Stimulated activated naive CD8-positive, alpha-beta T cell treated with anti-CD3 and anti-CD28 coated beads, Interleukin-15, amount 100 ng/mL, for 72 hours (primary cell): ENCODE measurements around the gene F12.

Source experiments
- ATAC-seq: fragments of 150-1000 bp; cut with Tn5 transposase; 2 replicates; pipeline ENCODE4 v1.10.0; 2021; ENCODE audit warnings: mild to moderate bottlenecking, moderate library complexity
- DNase-seq, 2 donors: peaks; one replicate each; pipeline ENCODE4 v3.0.0; 2021 to 2022
- H3K27ac Mint-ChIP-seq, 2 donors: one replicate each; pipeline ENCODE4 v1.8.0; 2022; ENCODE audit warnings: mild to moderate bottlenecking in 2 of 2, mixed read lengths in 2 of 2, moderate library complexity in 2 of 2
- H3K27me3 Mint-ChIP-seq: one replicate; pipeline ENCODE4 v1.8.0; 2022; ENCODE audit warnings: mixed read lengths
- H3K4me1 Mint-ChIP-seq: one replicate; pipeline ENCODE4 v1.8.0; 2022; ENCODE audit warnings: mild to moderate bottlenecking, mixed read lengths
- H3K4me3 Mint-ChIP-seq, 2 donors: one replicate each; pipeline ENCODE4 v1.8.0; 2022; ENCODE audit warnings: mild to moderate bottlenecking in 2 of 2, mixed read lengths in 2 of 2, moderate library complexity in 1 of 2
- H3K9me3 Mint-ChIP-seq, 2 donors: one replicate each; pipeline ENCODE4 v1.8.0; 2022; ENCODE audit warnings: mixed read lengths in 2 of 2

Gene F12

DNA sequence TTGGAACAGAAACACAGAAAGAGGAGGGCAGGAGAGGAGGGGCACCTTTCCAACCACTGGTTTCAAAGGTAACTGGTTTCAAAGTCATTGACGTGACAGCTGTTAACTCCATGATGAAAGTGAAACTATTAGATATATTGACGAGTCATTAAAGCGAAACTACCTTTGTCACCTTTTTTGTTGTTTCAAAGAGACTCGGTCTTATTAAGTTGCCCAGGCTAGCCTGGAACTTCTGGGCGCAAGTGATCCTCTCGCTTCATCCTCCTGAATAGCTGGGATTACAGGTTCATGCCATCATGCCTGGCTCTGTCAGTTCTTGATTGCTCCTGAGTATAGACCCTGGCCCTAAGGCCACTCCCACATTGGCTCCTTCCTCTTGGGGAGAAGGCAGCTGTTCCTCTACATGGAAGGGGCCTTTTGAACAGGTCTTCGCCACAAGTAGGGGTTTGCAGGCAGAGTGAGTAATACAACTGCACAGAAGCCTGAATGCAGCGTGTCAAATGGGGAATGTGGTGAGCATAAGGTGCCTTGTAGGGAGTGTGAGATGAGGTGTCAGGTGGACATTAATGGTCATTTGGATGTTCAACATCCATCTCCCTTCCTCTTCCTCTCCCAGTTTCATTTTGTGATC is 3.4 kb upstream of the F12 start:
- Mint-ChIP-seq H3K4me1 (peaks cover 50% of the 10 kb centered on the region), H3K27ac (no peak overlapping the region), H3K4me3 (peak overlapping the region; percentile 54 to 68), H3K9me3 (no peaks in the 10 kb centered on the region), H3K27me3 (no peaks in the 10 kb centered on the region)
- DNase-seq = peak in 1 of 2 donors; percentile 37
- peak; percentile 87 for ATAC-seq

DNA sequence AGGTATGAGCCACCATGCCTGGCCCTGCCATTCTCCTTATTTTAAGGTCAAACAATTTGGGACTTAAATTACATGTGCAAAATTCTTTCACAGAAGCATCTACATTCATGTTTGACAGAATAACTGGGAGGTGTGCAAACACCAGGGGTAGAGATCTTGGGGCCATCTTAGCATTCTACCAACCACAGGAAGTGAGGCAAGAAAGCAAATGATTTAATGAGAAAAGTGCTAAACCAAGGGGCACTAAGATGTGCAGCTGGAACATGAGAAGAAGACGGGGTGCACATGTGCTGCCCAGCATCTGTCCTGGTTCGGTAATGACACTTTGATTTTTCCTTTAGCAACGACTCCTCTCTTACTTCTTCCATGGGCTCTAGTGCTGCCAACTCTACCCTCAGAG is 1.2 kb upstream of the F12 start:
- Mint-ChIP-seq H3K4me3 (no peak overlapping the region), H3K27ac (peak overlapping the region in 1 of 2 donors; percentile 31)

DNA sequence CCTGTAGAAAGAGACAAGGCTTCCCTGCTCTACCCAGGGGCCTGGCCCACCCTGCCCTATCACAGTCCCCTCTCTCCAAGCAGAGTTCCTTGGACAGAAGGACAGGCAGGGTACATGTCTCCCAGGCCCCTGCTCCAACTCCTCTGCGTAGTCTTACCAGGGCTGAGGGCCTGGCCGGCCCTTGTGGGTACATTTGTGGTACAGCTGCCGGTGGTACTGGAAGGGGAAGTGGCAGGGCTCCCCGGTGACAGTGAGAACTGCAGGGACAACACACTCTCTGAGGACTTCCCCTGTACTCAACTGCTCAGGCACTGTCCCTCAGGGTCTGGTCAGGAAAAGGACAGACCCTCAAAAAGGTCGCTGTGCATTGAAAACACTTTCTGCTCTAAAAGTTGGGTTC is 3.6 kb downstream of the F12 start:
- ATAC-seq (no peak), DNase-seq (no peak)
- H3K27me3 Mint-ChIP-seq = peaks cover 28% of the 10 kb centered on the region
- no peak overlapping the region for H3K27ac Mint-ChIP-seq
- H3K9me3 Mint-ChIP-seq = no peaks in the 10 kb centered on the region
- H3K4me3 Mint-ChIP-seq = no peak overlapping the region
- peaks cover 49% of the 10 kb centered on the region for H3K4me1 Mint-ChIP-seq

More for the DNA sequence above, 1.2 kb upstream of the F12 start:
- H3K27me3 Mint-ChIP-seq = no peaks in the 10 kb centered on the region
- peaks cover 57% of the 10 kb centered on the region for H3K4me1 Mint-ChIP-seq
- ATAC-seq = no peak
- DNase-seq = no peak
- H3K9me3 Mint-ChIP-seq = no peaks in the 10 kb centered on the region

DNA sequence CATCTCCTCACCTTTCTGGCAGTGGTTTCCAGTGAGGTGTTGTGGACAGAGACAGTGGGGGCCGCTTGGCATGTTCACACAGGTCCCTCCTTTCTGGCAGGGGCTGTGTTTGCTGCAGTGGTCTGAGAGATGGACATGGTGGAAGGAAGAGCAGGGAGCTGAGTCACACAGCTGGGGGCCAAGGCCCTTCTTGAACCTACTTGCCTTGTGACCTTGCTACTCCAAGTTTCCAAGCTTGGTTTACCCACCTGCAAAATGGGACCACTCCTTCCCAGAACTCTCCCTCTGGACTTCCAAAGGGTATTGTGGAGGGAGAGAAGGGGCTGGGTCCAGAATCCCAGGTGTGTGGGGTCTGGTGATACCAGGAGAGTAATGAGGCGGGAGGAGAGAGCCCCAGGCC is 4.1 kb downstream of the F12 start:
- H3K4me1 Mint-ChIP-seq = peaks cover 44% of the 10 kb centered on the region

DNA sequence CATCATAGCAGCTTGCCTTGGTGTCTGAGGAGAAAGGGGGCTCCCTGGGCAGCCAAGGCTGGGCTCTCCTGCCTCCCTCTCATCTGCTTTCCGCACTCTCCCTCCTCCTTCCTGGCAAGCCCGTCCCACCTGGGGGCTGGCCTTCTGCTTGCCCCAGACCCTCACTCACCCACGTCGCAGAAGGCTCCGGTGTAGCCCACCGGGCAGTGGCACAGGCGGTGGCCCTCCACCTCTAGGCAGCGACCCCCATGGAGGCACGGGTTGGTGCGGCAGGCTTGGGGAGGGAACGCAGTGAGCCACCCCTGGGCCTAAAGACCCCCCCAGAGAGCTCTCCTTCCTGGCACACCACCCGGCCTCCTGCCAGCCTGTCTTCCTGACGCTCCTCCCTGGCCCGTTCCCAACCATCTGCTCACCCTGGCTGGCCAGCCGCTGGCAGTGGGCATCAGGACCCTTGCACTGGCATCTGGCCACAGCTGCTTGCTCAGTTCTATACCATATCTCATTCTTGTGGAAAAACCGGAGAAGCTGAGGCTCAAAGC is 4.7 kb downstream of the F12 start:
- Mint-ChIP-seq H3K4me1 (peaks cover 43% of the 10 kb centered on the region), H3K9me3 (no peaks in the 10 kb centered on the region), H3K27me3 (peaks cover 28% of the 10 kb centered on the region), H3K27ac (peak overlapping the region in 1 of 2 donors; percentile 65), H3K4me3 (peak overlapping the region; percentile 89 to 93)
- DNase-seq = no peak
- no peak for ATAC-seq

More for the DNA sequence above, 4.1 kb downstream of the F12 start:
- Mint-ChIP-seq H3K4me3 (peak overlapping the region; percentile 89 to 93), H3K27ac (peak overlapping the region in 1 of 2 donors; percentile 12), H3K27me3 (peaks cover 28% of the 10 kb centered on the region), H3K9me3 (no peaks in the 10 kb centered on the region)
- DNase-seq = no peak
- no peak for ATAC-seq

DNA sequence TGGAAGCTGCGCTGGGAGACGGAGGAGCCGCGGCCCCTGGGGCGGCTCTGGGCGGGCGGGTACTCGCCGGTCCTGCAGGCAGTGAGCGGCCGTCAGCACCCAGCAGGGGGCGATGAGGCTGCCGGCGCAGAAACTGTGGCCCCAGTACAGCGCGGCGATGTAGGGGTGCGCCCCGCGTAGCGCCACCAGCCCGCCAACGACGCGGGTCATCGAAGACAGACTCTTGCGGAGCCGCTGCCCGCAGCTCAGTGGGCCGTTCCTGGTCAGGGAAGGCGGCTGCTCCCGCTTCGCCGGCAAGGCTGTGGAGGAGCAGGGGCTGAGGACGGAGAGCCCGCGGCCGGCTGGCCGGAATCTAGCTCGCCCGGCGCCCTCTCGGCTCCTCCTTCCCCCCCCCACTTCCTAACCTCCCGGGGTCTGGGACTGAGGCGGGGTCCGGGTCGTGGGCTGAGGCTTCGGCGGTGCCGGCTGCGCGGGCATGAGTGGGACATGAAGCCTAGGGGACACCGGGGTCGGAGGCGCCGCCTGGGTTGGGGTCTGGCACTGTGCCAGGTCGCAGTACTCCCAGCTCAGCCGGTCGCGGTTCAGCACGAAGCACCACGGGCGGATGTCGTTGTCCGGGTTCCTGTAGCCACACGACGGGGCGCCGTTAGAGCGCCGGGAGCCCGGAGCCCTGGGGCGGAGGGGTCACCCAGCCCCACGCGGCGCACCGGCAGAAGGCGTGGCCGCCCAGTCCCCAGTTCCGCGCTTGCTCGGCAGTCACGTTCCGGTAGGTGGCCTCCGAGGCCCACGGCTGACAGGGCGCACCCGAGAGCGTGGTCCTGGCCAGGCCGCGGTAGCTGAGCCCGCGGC is 5.3 kb downstream of the F12 start:
- Mint-ChIP-seq H3K9me3 (no peaks in the 10 kb centered on the region), H3K4me1 (peaks cover 43% of the 10 kb centered on the region), H3K27me3 (peaks cover 28% of the 10 kb centered on the region), H3K4me3 (peak overlapping the region; percentile 89 to 93), H3K27ac (peak overlapping the region; percentile 40 to 54)
- peak; percentile 90 for DNase-seq
- ATAC-seq = peak; percentile 93

DNA sequence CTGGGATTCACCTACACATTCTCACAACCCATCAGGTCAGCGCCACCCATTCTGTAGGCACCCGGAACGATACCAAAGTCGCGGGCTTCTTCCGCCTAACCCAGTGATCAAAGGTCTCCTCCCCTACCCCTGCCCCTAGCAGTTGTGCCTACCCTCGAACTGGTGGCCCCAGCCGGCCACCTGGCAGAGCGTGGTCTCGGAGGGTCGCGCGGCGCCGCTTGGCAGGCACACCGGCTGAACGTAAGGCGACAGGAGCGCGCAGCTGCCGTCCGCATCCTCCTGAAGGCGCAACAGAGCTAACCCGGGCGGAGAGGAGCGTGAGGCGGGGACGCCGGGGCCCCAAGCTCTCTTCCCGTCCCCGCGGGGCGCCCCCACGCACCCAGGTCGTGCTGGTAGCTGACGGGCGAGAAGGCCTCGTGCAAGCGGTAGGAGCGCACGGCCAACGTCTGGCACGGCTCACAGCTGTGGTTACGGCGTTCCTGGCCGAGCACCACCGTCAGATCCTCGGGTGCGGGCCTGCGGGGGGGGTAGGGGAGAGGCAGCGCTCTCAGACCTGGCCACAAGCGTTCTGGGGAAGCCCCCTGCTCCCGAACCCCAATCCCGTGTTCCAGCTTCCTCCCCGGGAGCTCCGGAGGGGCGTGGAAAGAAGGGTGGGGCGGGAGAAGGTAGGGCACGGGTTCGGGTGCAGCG is 6.1 kb downstream of the F12 start:
- Mint-ChIP-seq H3K4me1 (peaks cover 43% of the 10 kb centered on the region), H3K9me3 (no peaks in the 10 kb centered on the region), H3K27ac (peak overlapping the region in 1 of 2 donors; percentile 63), H3K4me3 (peak overlapping the region; percentile 89 to 93), H3K27me3 (peaks cover 28% of the 10 kb centered on the region)
- ATAC-seq (peak; percentile 52), DNase-seq (peak in 1 of 2 donors; percentile 68)

DNA sequence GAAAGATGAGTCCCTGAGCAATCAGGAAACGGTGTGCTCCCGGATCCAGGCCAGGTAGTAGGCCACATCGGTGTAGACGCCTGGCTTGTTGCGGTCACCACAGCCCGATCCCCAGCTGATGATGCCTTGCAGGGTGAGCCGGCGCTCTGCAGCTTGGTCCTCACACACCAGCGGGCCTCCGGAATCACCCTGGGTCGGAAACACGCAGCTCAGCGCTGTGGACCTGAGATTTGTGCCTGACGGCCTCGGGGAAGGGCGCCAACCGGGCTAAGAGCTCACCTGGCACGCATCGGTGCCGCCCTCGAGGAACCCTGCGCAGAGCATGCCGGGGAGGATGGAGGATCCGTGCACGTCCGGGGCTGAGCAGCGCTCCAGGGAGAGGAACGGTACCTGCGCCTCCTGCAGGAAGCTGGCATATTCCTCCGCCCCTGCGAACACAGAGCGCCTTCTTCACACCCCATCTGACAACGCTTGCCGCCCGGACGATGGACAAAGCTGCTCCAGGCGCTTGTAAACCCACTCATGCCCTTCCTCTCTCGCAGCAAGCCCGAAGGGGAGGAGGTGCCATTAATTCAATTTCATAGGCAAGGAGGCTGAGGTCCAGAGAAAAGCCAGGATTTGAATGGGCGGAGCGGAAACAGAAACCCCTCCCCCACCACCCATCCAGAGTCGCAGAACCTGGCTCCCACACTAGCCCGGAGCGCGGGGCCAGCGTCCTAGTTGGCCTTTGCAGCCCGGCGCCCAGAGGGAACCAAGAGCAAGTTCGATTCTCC is 6.9 kb downstream of the F12 start:
- Mint-ChIP-seq H3K9me3 (no peaks in the 10 kb centered on the region), H3K27me3 (peaks cover 28% of the 10 kb centered on the region), H3K4me3 (peak overlapping the region; percentile 89 to 93), H3K4me1 (peaks cover 43% of the 10 kb centered on the region), H3K27ac (peak overlapping the region in 1 of 2 donors; percentile 63)
- ATAC-seq (peak; percentile 43), DNase-seq (peak; percentile 62 to 73)

DNA sequence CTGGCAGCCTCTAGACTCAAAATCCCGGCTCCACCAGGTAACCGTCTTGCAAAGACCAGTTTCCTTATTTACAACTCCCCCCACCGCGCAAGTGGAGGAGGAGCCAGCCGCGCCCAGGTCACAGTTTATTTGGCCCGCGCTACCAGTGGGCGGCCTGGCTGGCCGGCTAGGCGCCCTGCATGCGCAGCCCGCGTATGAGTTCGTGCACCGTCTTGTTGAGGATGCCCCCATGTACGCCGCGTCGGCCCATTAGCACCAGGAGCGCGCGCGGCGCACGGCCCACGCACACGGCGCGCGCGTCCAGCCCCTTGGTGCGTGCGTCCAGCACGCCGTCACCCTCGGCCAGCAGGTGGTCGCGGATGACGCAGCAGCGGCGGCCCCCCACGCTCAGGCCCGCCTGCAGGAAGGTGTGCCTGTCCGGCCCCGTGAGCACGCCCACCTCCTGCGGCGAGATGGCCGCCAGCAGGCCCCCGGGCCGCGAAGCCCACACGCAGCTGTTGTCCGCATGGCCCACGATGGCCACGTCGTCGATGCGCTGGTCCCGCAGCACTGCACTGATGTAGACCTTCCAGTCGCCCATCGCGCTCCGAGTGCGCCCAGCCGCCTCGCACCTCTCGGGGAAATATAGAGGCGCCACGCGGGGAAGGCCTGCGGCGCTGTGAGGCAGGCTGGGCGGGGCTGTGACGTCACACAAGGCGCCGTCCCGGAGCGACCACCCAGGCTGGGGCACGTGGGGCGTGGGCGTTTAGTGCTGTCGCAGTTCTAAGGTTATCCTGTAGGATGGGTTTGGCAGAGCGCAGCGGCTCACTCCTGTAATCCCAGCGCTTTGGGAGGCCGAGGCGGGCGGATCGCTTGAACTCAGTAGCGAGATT is 9.1 kb downstream of the F12 start, which contains the start of gene PFN3:
TSS of gene PFN3 (minus strand) at position 665 of the 872 bp plus-strand sequence. CDS start at position 580, 85 bp downstream.
- DNase-seq (no peak), ATAC-seq (no peak)
- no peaks in the 10 kb centered on the region for H3K9me3 Mint-ChIP-seq
- no peak within 1 kb of the TSS for H3K4me3 Mint-ChIP-seq
- peaks cover 33% of the 10 kb centered on the region for H3K4me1 Mint-ChIP-seq
- peaks cover 28% of the 10 kb centered on the region for H3K27me3 Mint-ChIP-seq
- H3K27ac Mint-ChIP-seq = no peak within 1 kb of the TSS

DNA sequence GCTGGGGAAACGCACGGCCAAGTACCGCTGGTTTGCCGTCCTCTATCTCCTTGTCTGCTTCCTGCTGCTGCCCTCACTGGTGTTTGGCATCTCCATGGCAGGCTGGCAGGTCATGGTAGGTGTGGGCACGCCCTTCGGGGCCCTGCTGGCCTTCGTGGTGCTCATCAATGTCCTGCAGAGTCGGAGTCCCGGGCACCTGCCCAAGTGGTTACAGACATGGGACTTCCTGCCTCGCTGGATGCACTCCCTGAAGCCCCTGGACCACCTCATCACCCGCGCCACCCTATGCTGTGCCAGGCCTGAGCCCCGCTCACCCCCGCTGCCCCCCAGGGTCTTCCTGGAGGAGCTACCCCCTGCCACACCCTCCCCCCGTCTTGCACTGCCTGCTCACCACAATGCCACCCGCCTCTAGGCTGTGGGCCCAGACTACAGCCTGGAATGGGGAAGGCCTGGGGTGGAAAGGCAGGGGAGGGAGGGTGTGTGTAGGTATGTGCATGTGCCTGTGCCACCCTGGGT is 11.4 kb downstream of the F12 start:
- Mint-ChIP-seq H3K4me3 (no peak overlapping the region), H3K9me3 (no peaks in the 10 kb centered on the region), H3K27me3 (peaks cover 20% of the 10 kb centered on the region), H3K4me1 (peaks cover 11% of the 10 kb centered on the region), H3K27ac (no peak overlapping the region)
- DNase-seq = no peak
- peak; percentile 11 for ATAC-seq

DNA sequence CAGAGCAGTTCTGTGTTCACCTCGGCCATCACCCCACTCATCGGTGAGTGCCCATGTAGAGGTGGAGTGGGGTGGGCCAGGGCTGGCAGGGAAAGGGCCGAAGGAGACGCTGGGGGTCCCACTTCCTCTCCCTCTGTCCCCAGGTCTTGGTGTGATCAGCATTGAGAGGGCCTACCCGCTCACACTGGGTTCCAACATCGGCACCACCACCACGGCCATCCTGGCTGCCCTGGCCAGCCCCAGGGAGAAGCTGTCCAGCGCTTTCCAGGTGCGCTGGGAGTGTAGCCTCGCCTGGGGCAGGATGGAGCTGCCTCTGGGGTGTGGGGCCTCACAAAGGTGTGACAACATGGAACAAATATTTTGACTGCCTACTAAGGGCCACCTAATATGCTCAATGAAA is 12.6 kb downstream of the F12 start:
- Mint-ChIP-seq H3K4me3 (no peak overlapping the region), H3K9me3 (no peaks in the 10 kb centered on the region), H3K27me3 (peaks cover 9% of the 10 kb centered on the region), H3K27ac (no peak overlapping the region), H3K4me1 (no peaks in the 10 kb centered on the region)
- ATAC-seq (no peak), DNase-seq (no peak)

DNA sequence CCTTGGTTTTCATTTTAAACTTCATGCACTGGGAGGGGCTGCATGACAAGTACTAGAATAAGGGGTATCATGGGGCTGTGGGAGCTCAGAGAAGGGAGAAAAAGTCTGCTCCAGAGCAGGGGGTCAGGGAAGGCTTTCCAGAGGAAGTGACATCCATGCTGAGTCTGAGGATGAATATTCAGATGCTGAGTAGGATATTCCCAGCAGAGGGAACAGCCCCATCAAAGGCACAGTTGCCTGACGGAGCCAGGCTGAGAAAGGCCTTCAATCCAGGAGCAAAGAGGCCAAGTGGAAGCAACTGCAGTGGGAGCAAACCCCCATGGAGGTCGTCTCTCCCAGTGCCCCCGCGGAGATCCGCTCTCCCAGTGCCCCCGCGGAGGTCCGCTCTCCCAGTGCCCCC is 13.3 kb downstream of the F12 start:
- ATAC-seq = no peak
- DNase-seq = no peak
- H3K4me1 Mint-ChIP-seq = peaks cover 5% of the 10 kb centered on the region
- H3K27me3 Mint-ChIP-seq = peaks cover 2% of the 10 kb centered on the region
- no peak overlapping the region for H3K4me3 Mint-ChIP-seq
- H3K9me3 Mint-ChIP-seq = no peaks in the 10 kb centered on the region
- H3K27ac Mint-ChIP-seq = no peak overlapping the region

DNA sequence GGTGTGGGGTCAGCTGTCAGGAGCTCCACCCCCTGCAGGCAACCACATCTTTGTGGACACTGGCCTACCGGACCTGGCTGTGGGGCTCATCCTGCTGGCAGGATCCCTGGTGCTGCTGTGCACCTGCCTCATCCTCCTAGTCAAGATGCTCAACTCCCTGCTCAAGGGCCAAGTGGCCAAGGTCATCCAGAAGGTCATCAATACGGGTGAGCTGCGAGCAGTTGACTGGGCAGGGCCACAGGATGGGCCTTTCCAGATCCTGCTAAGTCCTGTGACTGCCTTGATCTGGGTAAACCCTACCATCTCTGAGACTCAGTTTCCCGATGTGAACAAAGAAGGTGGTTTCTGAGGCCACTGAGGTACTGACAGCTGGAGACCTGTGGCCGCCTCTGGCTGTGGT is 15.4 kb downstream of the F12 start:
- Mint-ChIP-seq H3K4me1 (peaks cover 26% of the 10 kb centered on the region), H3K4me3 (no peak overlapping the region), H3K27ac (no peak overlapping the region), H3K27me3 (peaks cover 6% of the 10 kb centered on the region), H3K9me3 (no peaks in the 10 kb centered on the region)
- DNase-seq = no peak
- ATAC-seq = no peak

DNA sequence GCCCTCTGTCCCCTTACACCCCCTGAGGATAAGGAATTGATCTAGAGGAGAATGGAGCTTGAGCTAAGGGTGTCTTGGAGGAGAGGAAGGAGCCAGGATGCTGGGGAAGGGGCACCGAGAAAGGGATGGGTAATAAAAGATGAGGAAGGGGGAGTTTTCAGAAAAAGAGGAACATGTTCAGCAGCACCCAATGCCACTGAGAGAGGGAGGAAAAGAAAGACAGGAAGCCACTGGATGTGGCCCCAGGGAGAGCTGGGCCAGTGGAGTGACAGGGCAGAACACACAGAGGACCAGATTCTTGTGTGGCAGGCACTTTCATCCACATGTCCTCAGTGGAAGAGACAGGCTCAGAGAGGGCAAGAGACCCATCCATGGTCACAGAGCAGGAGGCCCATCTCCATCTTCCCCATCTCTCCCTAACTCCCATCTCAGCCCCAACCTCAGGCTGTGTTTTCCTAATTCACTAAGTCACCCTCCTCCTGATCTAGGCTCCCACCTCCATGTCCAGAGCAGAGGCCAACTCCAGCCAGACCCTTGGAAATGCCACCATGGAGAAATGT is 16.1 kb downstream of the F12 start:
- no peak for ATAC-seq
- no peaks in the 10 kb centered on the region for H3K9me3 Mint-ChIP-seq
- H3K27ac Mint-ChIP-seq = no peak overlapping the region

More for the DNA sequence above, 16.1 kb downstream of the F12 start:
- Mint-ChIP-seq H3K4me3 (no peak overlapping the region), H3K27me3 (peaks cover 6% of the 10 kb centered on the region), H3K4me1 (peaks cover 33% of the 10 kb centered on the region)
- DNase-seq = no peak
